Loucy (cell line): ENCODE measurements around the gene STAB2.

ENCODE experiments used
- EZH2phosphoT487 ChIP-seq: fragments of 200-600 bp; IDR thresholded peaks from 2 replicates; pipeline ENCODE4 v1.6.1; 2018; ENCODE audit warnings: antibody characterized with exemption, mild to moderate bottlenecking, moderate library complexity, borderline replicate concordance
- TF ChIP-seq, protein P1 (sequence below): fragments of 200-600 bp; sonication (generic); conservative IDR thresholded peaks from 2 replicates; pipeline ENCODE4 v1.5.1; 2014; ENCODE audit warnings: mild to moderate bottlenecking, antibody characterized with exemption, low read length

DNA sequence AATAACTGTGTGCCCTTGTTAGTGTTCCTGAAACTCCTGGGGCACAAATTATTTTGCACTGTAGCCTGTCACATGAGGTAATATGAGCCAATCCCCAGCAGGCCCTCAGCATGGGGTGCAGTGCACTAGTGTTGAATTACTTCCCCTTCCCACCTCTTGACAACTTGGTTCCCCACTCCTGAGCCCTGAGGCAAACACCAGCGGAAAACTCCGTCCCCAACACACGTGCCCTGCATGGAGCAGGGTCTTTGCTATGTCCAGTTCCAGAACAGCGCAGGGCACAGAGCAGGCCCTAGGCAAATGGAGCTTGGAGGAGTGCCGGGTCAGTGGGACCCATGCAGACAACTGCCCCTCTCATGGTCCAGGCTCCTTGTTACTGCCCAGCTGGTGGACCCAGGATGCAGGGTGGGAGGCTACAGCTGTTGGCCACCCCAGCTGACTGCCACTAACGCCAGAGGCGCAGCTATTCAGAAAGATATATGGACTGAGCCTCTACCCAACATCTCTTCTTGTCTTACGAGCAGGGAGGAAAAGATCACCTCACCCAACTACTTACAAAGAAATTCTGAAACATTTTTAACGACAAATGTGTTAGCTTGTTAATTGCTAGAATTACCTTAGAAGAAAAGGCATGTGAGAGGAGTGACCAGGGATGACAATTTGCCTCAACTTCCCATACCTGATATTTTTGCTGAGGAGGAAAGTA is 182.3 kb downstream of the STAB2 start:
- TF ChIP-seq, protein P1, sequence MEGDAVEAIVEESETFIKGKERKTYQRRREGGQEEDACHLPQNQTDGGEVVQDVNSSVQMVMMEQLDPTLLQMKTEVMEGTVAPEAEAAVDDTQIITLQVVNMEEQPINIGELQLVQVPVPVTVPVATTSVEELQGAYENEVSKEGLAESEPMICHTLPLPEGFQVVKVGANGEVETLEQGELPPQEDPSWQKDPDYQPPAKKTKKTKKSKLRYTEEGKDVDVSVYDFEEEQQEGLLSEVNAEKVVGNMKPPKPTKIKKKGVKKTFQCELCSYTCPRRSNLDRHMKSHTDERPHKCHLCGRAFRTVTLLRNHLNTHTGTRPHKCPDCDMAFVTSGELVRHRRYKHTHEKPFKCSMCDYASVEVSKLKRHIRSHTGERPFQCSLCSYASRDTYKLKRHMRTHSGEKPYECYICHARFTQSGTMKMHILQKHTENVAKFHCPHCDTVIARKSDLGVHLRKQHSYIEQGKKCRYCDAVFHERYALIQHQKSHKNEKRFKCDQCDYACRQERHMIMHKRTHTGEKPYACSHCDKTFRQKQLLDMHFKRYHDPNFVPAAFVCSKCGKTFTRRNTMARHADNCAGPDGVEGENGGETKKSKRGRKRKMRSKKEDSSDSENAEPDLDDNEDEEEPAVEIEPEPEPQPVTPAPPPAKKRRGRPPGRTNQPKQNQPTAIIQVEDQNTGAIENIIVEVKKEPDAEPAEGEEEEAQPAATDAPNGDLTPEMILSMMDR = no peak
- TF ChIP-seq EZH2phosphoT487 = no peak
